Vagina (tissue), 2 donors: ENCODE measurements around the gene GALNT16. TPM values are rescaled to one million over a fixed set of nuclear protein-coding genes. Genes with fewer than 3 reads are reported as not detected.

Experiments
- DNase-seq, 2 donors: peaks; one replicate each; pipeline ENCODE4 v3.0.0-alpha.2; 2017; ENCODE audit errors: extremely low spot score in 2 of 2
- H3K27ac ChIP-seq: fragments of 200-600 bp; sonication (generic); one replicate; pipeline ENCODE4 v1.5.1; 2019
- H3K27me3 ChIP-seq: fragments of 200-600 bp; sonication (generic); one replicate; pipeline ENCODE4 v1.5.1; 2019
- H3K36me3 ChIP-seq, 2 donors: fragments of 200-600 bp; sonication (generic); one replicate each; pipeline ENCODE4 v1.5.1; 2017 to 2019
- H3K4me1 ChIP-seq: fragments of 200-600 bp; sonication (generic); one replicate; pipeline ENCODE4 v1.5.1; 2019
- H3K4me3 ChIP-seq, 2 donors: fragments of 200-600 bp; sonication (generic); 1 replicate in 1 of 2; 2 replicates in 1 of 2; pipeline ENCODE4 v1.5.1; 2016 to 2019
- H3K9me3 ChIP-seq: fragments of 200-600 bp; sonication (generic); one replicate; pipeline ENCODE4 v1.5.1; 2019
- POLR2A ChIP-seq, 2 donors: fragments of 450-650 bp; IDR thresholded peaks; one replicate each; pipeline ENCODE4 v1.6.1; 2017; ENCODE audit warnings: antibody characterized with exemption in 2 of 2, mild to moderate bottlenecking in 2 of 2, moderate library complexity in 2 of 2
- POLR2AphosphoS5 ChIP-seq, 2 donors: sonication (generic); formaldehyde crosslinking; IDR thresholded peaks; one replicate each; pipeline ENCODE4 v1.9.0; 2017; ENCODE audit warnings: antibody characterized with exemption in 2 of 2, mild to moderate bottlenecking in 2 of 2, low read depth in 1 of 2; ENCODE audit not compliant: insufficient read depth in 1 of 2
- intact Hi-C: fragments of 100-400 bp; cut with DNase I; formaldehyde crosslinking; loops from one replicate; pipeline ENCODE4 v1.15.1; 2023
- total RNA-seq: library from RNA; depleted of rRNA; stranded (reverse); fragments of >200 nt; gene quantifications from one replicate; pipeline ENCODE4 v1.2.3, GENCODE V29; 2016
- TF ChIP-seq, protein P1 (sequence below), 3 experiments: fragments of 450-650 bp in 2 of 3; fragments of 200-600 bp in 1 of 3; sonication (generic) in 1 of 3; IDR thresholded peaks; one replicate each; pipeline ENCODE4 v1.5.1; 2017 to 2019; ENCODE audit warnings: antibody characterized with exemption in 3 of 3, mild to moderate bottlenecking in 2 of 3, moderate library complexity in 2 of 3

Gene GALNT16
- total RNA-seq, 1 donor from 2014 or later = 5.2 TPM

DNA sequence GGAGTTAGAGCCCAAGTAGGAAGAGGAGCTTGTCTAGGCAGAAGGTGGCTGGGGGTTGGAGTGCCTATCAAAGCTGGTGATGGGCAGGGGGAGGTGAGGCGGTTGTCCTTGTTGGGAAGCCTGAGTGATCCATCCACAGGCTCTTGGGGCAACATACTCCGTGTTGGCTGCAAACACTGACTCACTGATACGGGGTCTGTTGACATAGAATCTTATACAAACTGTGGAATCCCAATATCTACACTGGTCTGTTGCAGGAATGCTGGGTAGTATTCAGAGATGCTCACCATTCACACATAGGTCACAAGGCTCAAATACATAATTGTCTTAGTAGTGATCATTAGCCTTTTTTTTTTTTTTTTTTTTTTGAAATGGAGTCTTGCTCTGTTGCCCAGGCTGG lies 112.2 kb downstream of the GALNT16 start:
- intact Hi-C loops = no loop called here
- peaks cover 0 to 9% of the 10 kb centered on the region in 2 donors for H3K36me3 ChIP-seq
- H3K27ac ChIP-seq = no peak overlapping the region
- DNase-seq = no peak
- no peaks in the 10 kb centered on the region for H3K27me3 ChIP-seq
- no peak for TF ChIP-seq POLR2A (IDR thresholded peaks at IDR 0.05)
- TF ChIP-seq, protein P1, sequence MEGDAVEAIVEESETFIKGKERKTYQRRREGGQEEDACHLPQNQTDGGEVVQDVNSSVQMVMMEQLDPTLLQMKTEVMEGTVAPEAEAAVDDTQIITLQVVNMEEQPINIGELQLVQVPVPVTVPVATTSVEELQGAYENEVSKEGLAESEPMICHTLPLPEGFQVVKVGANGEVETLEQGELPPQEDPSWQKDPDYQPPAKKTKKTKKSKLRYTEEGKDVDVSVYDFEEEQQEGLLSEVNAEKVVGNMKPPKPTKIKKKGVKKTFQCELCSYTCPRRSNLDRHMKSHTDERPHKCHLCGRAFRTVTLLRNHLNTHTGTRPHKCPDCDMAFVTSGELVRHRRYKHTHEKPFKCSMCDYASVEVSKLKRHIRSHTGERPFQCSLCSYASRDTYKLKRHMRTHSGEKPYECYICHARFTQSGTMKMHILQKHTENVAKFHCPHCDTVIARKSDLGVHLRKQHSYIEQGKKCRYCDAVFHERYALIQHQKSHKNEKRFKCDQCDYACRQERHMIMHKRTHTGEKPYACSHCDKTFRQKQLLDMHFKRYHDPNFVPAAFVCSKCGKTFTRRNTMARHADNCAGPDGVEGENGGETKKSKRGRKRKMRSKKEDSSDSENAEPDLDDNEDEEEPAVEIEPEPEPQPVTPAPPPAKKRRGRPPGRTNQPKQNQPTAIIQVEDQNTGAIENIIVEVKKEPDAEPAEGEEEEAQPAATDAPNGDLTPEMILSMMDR (IDR thresholded peaks at IDR 0.05) = no peak
- no peak for TF ChIP-seq POLR2AphosphoS5 (IDR thresholded peaks at IDR 0.05; ENCODE audit: insufficient read depth in 1 of 2, low read depth in 1 of 2)
- H3K4me3 ChIP-seq = no peak overlapping the region
- no peaks in the 10 kb centered on the region for H3K4me1 ChIP-seq
- no peaks in the 10 kb centered on the region for H3K9me3 ChIP-seq

DNA sequence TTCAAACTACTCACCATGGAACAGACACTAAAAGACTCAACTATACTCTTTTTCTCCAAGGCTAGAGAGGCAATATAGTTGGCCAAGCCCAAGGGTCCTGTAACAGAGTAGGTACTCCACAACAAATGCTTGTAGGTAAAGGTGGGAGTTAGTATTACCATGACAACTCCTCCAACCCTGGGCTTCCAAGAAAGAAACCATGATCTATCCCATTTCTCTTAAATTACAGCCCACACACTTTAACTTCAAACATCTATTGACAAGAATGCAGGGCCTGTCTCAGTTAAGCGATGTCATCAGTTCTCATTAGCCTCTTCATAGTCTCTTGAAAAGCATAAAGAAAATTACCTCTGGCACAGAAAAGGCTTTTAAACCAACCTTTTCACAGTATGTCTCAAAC lies 113.1 kb downstream of the GALNT16 start:
- Histone ChIP-seq H3K4me1 (no peaks in the 10 kb centered on the region), H3K27ac (no peak overlapping the region), H3K36me3 (peaks cover 0 to 10% of the 10 kb centered on the region in 2 donors), H3K27me3 (no peaks in the 10 kb centered on the region), H3K9me3 (no peaks in the 10 kb centered on the region), H3K4me3 (no peak overlapping the region)
- DNase-seq = no peak
- no peak for TF ChIP-seq POLR2AphosphoS5 (IDR thresholded peaks at IDR 0.05; ENCODE audit: insufficient read depth in 1 of 2, low read depth in 1 of 2)
- TF ChIP-seq, protein P1 (IDR thresholded peaks at IDR 0.05) = no peak
- no peak for TF ChIP-seq POLR2A (IDR thresholded peaks at IDR 0.05)
- intact Hi-C loops = no loop called here

DNA sequence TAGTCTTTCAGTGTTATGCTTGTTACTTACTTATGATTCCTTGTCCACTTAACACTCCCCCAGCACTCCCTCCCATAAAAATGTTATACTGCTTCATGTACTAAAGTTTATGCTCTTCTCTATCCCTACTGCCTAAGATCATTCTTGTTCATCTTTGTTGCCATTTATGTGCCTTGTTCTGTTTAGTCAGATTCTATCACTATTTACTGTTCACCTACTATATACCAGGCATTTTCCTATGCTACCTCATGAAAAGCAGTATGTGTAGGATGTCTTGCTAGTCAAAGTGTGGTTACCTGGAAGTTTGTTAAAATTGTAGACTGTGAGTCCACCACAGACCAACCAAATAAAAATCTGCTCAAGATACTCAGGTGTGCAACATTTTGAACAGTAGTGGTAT lies 114.3 kb downstream of the GALNT16 start:
- intact Hi-C loops = no loop called here
- Histone ChIP-seq H3K4me1 (no peaks in the 10 kb centered on the region), H3K27ac (no peak overlapping the region), H3K36me3 (peaks cover 0 to 16% of the 10 kb centered on the region in 2 donors), H3K27me3 (no peaks in the 10 kb centered on the region), H3K9me3 (no peaks in the 10 kb centered on the region), H3K4me3 (no peak overlapping the region)
- no peak for TF ChIP-seq POLR2AphosphoS5 (IDR thresholded peaks at IDR 0.05; ENCODE audit: insufficient read depth in 1 of 2, low read depth in 1 of 2)
- TF ChIP-seq POLR2A (IDR thresholded peaks at IDR 0.05) = no peak
- TF ChIP-seq, protein P1 (IDR thresholded peaks at IDR 0.05) = no peak
- DNase-seq = no peak

DNA sequence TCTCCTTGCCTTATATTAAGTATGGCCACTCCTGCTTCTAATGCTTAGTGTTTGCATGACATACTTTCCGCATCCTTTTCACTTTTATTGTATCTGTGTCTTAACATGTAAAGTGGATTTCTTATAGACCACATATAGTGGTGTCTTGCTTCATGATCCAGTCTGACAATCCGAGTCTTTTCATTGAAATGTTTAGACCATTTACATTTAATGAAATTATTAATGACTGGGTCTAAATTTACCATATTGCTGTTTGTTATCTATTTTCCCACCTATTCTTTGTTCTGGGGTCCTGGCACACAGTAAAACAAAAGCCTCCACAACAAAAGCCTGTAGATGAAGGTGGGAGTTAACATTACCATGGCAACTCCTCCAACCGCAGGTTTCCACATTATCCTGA lies 115.2 kb downstream of the GALNT16 start:
- intact Hi-C loops = no loop called here
- Histone ChIP-seq H3K4me3 (no peak overlapping the region), H3K27me3 (no peaks in the 10 kb centered on the region), H3K27ac (no peak overlapping the region), H3K4me1 (no peaks in the 10 kb centered on the region), H3K9me3 (no peaks in the 10 kb centered on the region), H3K36me3 (peaks cover 0 to 21% of the 10 kb centered on the region in 2 donors)
- no peak for DNase-seq
- TF ChIP-seq POLR2A (IDR thresholded peaks at IDR 0.05) = no peak

DNA sequence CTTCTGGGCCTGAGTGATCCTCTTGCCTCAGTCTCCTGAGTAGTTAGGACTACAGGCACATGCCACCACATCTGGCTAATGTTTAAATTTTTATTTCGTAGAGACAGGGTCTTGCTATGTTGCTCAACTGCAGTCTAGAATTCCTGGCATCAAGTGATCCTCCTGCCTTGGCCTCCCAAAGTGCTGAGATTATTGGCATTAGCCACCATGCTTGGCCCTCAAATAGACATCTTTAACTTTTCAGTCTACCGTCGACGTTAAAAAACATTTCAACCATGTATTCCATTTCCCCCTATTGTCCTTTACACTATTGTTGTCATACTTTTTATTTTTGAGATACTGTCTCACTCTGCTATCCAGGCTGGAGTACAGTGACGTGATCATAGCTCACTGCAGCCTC lies 115.8 kb downstream of the GALNT16 start:
- Histone ChIP-seq H3K4me1 (no peaks in the 10 kb centered on the region), H3K36me3 (peaks cover 0 to 26% of the 10 kb centered on the region in 2 donors), H3K9me3 (no peaks in the 10 kb centered on the region), H3K4me3 (no peak overlapping the region), H3K27ac (no peak overlapping the region), H3K27me3 (no peaks in the 10 kb centered on the region)
- intact Hi-C loops = no loop called here
- no peak for DNase-seq
- TF ChIP-seq POLR2A (IDR thresholded peaks at IDR 0.05) (no peak), POLR2AphosphoS5 (IDR thresholded peaks at IDR 0.05; ENCODE audit: insufficient read depth in 1 of 2, low read depth in 1 of 2) (no peak)
- TF ChIP-seq, protein P1 (IDR thresholded peaks at IDR 0.05) = no peak
